Transverse colon (tissue), 4 donors: Measurements from ENCODE around the gene HYI.
"Not testable (repeated sequence)": the region's sequence is repeated elsewhere in the genome, so short reads cannot be mapped to it uniquely, and the experiment has no call there.

Experiments used
- CTCF ChIP-seq, 5 experiments: fragments of 200-600 bp in 3 of 5; fragments of 450-650 bp in 2 of 5; sonication (generic) in 3 of 5; IDR thresholded peaks; 1 replicate in 2 of 5; 2 replicates in 3 of 5; pipeline ENCODE4 v1.5.1; 2016 to 2017; ENCODE audit warnings: antibody characterized with exemption in 5 of 5, inconsistent platforms in 3 of 5, mild to moderate bottlenecking in 2 of 5, moderate library complexity in 1 of 5
- EP300 ChIP-seq: sonication (generic); formaldehyde crosslinking; IDR thresholded peaks from one replicate; pipeline ENCODE4 v1.6.1; 2017; ENCODE audit warnings: antibody characterized with exemption, low read depth
- POLR2A ChIP-seq: fragments of 450-650 bp; IDR thresholded peaks from one replicate; pipeline ENCODE4 v1.6.1; 2016; ENCODE audit warnings: antibody characterized with exemption, mild to moderate bottlenecking, moderate library complexity
- POLR2AphosphoS5 ChIP-seq, 3 donors: sonication (generic); formaldehyde crosslinking; IDR thresholded peaks; one replicate each; pipeline ENCODE4 v1.6.1; 2016; ENCODE audit warnings: antibody characterized with exemption in 3 of 3

DNA sequence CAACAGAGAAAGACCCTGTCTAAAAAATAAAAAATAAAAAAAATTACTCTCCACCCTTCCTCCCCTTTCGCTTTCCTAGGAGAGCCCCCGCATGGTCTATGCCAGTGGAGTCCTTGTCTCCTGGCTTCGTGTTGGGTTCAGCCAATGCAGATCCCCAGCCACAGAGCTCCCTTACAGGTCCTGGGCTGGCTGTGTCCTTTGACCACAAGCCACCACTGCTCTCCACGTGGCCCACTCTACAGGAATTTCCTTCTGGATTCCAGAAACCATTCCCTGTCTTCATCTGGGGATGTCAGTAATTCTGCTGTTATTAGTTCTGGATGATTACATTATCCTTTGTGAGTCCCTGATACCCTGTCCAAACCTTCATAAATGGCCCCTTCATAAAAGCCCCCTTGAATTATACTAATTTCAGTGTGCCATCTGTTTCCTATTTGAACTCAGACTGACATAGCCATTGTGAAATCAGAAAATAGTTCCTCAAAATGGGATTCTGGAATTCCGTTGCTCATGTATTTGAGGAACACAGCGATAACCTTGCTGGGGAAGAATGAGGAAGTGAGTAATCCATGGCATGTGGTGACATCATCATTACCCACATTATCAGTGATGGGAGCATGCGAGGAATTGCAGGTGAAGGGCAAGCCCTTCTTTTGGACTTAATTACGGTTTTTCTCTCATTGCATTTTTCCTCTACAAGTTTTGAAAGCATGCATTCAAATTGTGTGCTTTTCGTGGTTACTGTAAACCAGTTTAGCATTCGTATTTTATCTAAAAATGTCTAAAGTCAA is 22.1 kb upstream of the HYI start:
- not testable (repeated sequence) for TF ChIP-seq POLR2AphosphoS5 (IDR thresholded peaks at IDR 0.05); CTCF (IDR thresholded peaks at IDR 0.05); POLR2A; EP300
